OCI-LY1 (cell line): Measurements from ENCODE around the gene ZHX3.

Source experiments
- H2AFZ ChIP-seq: fragments of 200-600 bp; sonication (generic), shearing (Covaris generic); 2 replicates; pipeline ENCODE4 v1.6.0; 2014; ENCODE audit warnings: antibody characterized with exemption, mild to moderate bottlenecking, low read length
- H3F3A ChIP-seq: fragments of 200-600 bp; sonication (generic), shearing (Covaris generic); 2 replicates; pipeline ENCODE4 v1.6.0; 2014; ENCODE audit warnings: mild to moderate bottlenecking, antibody characterized with exemption, low read length, moderate library complexity; ENCODE audit not compliant: insufficient read depth
- H3K27ac ChIP-seq: fragments of 200-600 bp; sonication (generic); 2 replicates; pipeline ENCODE4 v1.5.1; 2014; ENCODE audit warnings: low read length, mixed run types, mild to moderate bottlenecking, low read depth; ENCODE audit not compliant: poor library complexity, severe bottlenecking
- H3K27me3 ChIP-seq: fragments of 200-600 bp; sonication (generic); 2 replicates; pipeline ENCODE4 v1.6.0; 2014; ENCODE audit warnings: antibody characterized with exemption, mild to moderate bottlenecking, low read length, moderate library complexity; ENCODE audit not compliant: insufficient read depth
- H3K36me3 ChIP-seq: fragments of 200-600 bp; sonication (generic); 2 replicates; pipeline ENCODE4 v1.6.1; 2014; ENCODE audit warnings: mild to moderate bottlenecking, antibody characterized with exemption, low read length, moderate library complexity, mixed read lengths; ENCODE audit not compliant: insufficient read depth
- H3K4me1 ChIP-seq: fragments of 200-600 bp; sonication (generic); 2 replicates; pipeline ENCODE4 v1.5.1; 2014; ENCODE audit warnings: mild to moderate bottlenecking, low read length, moderate library complexity; ENCODE audit not compliant: insufficient read depth, severe bottlenecking
- H3K4me2 ChIP-seq: fragments of 200-600 bp; sonication (generic), shearing (Covaris generic); 2 replicates; pipeline ENCODE4 v1.6.1; 2014; ENCODE audit warnings: low read length
- H3K4me3 ChIP-seq: fragments of 200-600 bp; sonication (generic); 2 replicates; pipeline ENCODE4 v1.5.1; 2014; ENCODE audit warnings: low read length, low read depth, mild to moderate bottlenecking, mixed read lengths; ENCODE audit not compliant: poor library complexity, severe bottlenecking
- H3K79me2 ChIP-seq: fragments of 200-600 bp; shearing (Covaris generic); 2 replicates; pipeline ENCODE4 v1.6.1; 2016; ENCODE audit warnings: mixed run types, low read length, mixed read lengths; ENCODE audit not compliant: insufficient read depth
- H3K9ac ChIP-seq: fragments of 200-600 bp; sonication (generic), shearing (Covaris generic); 2 replicates; pipeline ENCODE4 v1.6.1; 2014; ENCODE audit warnings: mild to moderate bottlenecking, low read length, mixed read lengths
- H3K9me2 ChIP-seq: fragments of 200-600 bp; sonication (generic), shearing (Covaris generic); 2 replicates; pipeline ENCODE4 v1.6.1; 2014; ENCODE audit warnings: low read depth, mild to moderate bottlenecking, low read length, mixed read lengths
- H3K9me3 ChIP-seq: fragments of 200-600 bp; shearing (Covaris generic); 2 replicates; pipeline ENCODE4 v1.6.1; 2014; ENCODE audit warnings: low read length, mixed read lengths
- H4K20me1 ChIP-seq: fragments of 200-600 bp; sonication (generic), shearing (Covaris generic); 2 replicates; pipeline ENCODE4 v1.6.0; 2016; ENCODE audit warnings: mild to moderate bottlenecking, low read length; ENCODE audit not compliant: insufficient read depth
- CTCF ChIP-seq: fragments of 200-600 bp; sonication (generic), shearing (Covaris generic); IDR thresholded peaks from 2 replicates; pipeline ENCODE4 v1.5.1; 2017; ENCODE audit warnings: mild to moderate bottlenecking, antibody characterized with exemption, low read length, moderate library complexity, mixed read lengths
- EZH2 ChIP-seq: fragments of 200-600 bp; sonication (generic), shearing (Covaris generic); IDR thresholded peaks from 2 replicates; pipeline ENCODE4 v1.8.0; 2017; ENCODE audit warnings: borderline replicate concordance, mixed run types, mild to moderate bottlenecking, antibody characterized with exemption, low read length, moderate library complexity, mixed read lengths

Gene ZHX3

GRCh38 chr20:41360831-41361756, 43.6 kb upstream of the ZHX3 start:
- Histone ChIP-seq H3K9me3 (no peaks in the 10 kb centered on the region), H3K9me2 (no peaks in the 10 kb centered on the region), H3F3A (no peaks in the 10 kb centered on the region), H3K79me2 (no peaks in the 10 kb centered on the region), H3K36me3 (no peaks in the 10 kb centered on the region), H3K4me2 (no peak overlapping the region), H3K4me3 (no peak overlapping the region), H3K4me1 (no peaks in the 10 kb centered on the region), H3K27ac (no peak overlapping the region), H4K20me1 (no peaks in the 10 kb centered on the region), H2AFZ (no peak overlapping the region), H3K9ac (no peak overlapping the region), H3K27me3 (no peaks in the 10 kb centered on the region; the same call in 1 of the 2 replicates)
- TF ChIP-seq CTCF (no peak), EZH2 (no peak)

GRCh38 chr20:41359541-41360011, 42.0 kb upstream of the ZHX3 start:
- H3K9me3 ChIP-seq, result no peaks in the 10 kb centered on the region
- H2AFZ ChIP-seq, result no peak overlapping the region
- no peak overlapping the region for H3K27ac ChIP-seq
- no peak for TF ChIP-seq EZH2
- no peak for TF ChIP-seq CTCF
- H4K20me1 ChIP-seq, result no peaks in the 10 kb centered on the region
- H3K9me2 ChIP-seq, result no peaks in the 10 kb centered on the region
- H3K36me3 ChIP-seq, result no peaks in the 10 kb centered on the region
- no peak overlapping the region for H3K4me3 ChIP-seq
- no peak overlapping the region for H3K9ac ChIP-seq
- no peaks in the 10 kb centered on the region for H3K4me1 ChIP-seq
- H3F3A ChIP-seq, result no peaks in the 10 kb centered on the region
- no peaks in the 10 kb centered on the region for H3K79me2 ChIP-seq
- H3K4me2 ChIP-seq, result no peak overlapping the region
- H3K27me3 ChIP-seq, result no peaks in the 10 kb centered on the region; the same call in 1 of the 2 replicates

- Histone ChIP-seq H3K79me2 (no peaks in the 10 kb centered on the region), H3K9ac (no peak overlapping the region), H3K27ac (no peak overlapping the region), H3K36me3 (no peaks in the 10 kb centered on the region), H3K4me2 (no peak overlapping the region), H3K4me1 (no peaks in the 10 kb centered on the region), H3K9me3 (no peaks in the 10 kb centered on the region), H4K20me1 (no peaks in the 10 kb centered on the region), H2AFZ (no peak overlapping the region), H3K4me3 (no peak overlapping the region), H3K9me2 (no peaks in the 10 kb centered on the region), H3K27me3 (no peaks in the 10 kb centered on the region; the same call in 1 of the 2 replicates), H3F3A (no peaks in the 10 kb centered on the region)
- TF ChIP-seq CTCF (no peak), EZH2 (no peak)
Observed at GRCh38 chr20:41358717-41359116, 41.2 kb upstream of the ZHX3 start.
